SKM-1 (cell line): Measurements from ENCODE around the gene ASTN1.

Source experiments
- DNase-seq: peaks from one replicate; lab custom pipeline; 2025; ENCODE audit not compliant: unreplicated experiment; lab: John Stamatoyannopoulos, UW

ASTN1 gene

GRCh38 chr1:176994931-176995596, 169.4 kb downstream of the ASTN1 start:
- DNase-seq = no peak

DNA sequence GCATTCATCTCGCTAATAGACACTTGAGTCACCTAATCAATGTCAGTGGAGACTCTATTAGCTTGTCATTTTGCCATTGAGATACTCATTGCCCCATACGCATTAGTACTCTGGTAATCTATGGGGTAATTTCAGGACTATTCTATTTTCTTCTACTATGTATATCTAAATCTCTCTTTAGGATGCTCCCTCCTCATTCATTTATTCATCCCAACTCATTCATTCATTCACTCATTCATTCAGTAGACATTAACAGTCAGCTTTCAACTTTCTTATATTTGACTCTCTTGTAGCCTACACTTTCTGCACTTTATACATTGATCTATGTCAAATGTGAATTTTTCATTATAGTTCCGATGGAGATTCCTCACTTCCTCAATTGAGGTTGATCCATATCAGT, 170.9 kb downstream of the ASTN1 start:
- DNase-seq = no peak

DNA sequence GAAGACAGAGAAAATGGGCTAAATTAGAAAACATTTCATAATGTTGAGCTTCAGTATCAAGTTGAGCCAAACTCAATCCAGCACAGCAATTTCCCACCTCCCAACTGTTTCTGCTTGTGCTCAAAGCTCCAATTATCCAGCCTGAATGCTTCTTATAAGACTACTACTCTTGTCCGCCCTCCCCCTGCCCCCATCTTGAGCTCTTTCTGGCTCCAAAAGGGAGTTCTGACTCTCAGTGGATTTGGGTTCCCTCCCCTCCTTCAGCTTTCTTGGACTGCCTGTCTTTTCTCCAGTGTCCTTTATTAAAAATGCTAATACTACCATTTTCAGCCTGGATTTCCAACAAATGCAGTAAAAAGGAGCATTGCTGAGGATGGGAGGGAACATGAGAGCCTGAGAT, 174.8 kb downstream of the ASTN1 start:
- DNase-seq = no peak

GRCh38 chr1:176989023-176989422, 175.5 kb downstream of the ASTN1 start:
- DNase-seq = no peak

- DNase-seq = no peak
Measured at GRCh38 chr1:176987016-176987415, 177.5 kb downstream of the ASTN1 start.

DNA sequence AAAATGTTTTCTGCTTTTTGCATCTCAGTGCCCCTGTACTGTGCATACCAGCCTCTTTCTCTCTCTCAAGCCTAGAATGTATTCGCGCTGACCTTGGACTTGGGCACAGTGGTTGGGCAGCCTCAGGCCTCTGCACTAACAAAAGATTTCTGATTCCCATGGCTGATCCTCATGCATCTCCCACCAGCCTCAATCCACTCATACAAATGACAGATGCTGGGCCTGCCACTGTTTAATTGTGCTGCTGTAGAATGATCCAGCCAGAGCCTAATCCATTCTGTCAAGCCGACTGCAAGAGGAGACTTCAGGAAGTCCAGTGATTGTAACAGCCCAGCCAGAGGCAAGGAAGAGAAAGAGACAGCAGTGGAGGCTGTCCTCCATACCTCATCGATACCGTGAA, 180.8 kb downstream of the ASTN1 start:
- no peak for DNase-seq

DNA sequence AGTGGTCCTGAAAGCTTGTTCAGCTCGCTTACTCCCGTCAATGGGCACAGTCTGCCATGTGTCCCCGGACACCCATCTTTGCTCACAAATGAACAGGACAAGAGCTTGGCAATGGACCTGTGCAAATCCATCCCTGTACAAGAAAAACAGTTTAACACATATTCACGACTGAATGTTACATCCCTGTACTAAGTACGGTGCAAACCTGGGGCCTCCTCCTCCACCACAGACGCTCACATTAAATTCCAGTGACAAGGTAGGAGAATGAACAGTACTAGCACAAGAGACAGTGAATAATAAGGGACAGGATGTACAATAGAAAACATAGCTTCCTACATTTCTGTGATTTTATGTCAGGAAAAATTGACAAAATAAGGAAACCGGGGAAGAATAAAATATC, 187.7 kb downstream of the ASTN1 start:
- DNase-seq = no peak

GRCh38 chr1:176976225-176976624, 188.3 kb downstream of the ASTN1 start:
- DNase-seq = no peak

GRCh38 chr1:176964687-176965086, 199.8 kb downstream of the ASTN1 start:
- no peak for DNase-seq

DNA sequence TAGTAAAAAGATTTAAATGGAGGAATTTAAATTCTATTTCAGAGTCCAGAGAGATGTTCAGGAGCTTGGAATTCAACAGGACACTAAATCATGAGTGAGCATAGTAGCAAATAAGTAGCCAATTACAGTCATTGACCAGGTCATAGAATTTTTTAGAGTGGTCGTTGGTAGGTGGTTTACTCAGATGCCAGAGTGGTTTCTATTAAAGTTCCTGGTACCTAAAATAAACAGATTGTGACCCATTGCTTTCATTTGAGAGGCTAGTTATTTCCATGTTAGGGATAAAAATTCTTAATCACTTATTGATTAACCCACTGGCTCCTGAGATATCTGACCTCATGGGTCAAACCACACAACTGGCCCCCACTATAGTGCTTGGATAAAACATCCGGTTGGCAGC, 201.3 kb downstream of the ASTN1 start:
- DNase-seq = no peak

DNA sequence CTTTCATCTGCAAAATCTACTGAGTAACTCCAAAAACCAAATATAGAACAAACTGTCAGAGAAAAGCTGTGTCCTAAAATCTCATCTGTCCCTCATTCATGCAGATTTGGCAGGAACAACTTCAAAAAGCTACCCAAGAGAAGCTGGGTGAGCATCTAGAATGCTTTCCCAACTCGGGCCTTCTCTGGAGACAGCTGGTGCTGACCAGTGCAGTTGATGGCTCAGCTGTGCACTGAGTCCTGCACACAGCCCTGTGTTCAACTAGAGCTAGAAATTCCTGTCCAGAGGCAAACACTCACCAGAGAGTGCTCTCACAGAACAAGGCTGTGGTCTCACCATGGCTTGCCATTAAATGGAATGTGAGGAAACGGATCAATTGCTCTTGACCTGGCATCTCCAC, 202.8 kb downstream of the ASTN1 start:
- DNase-seq = no peak

DNA sequence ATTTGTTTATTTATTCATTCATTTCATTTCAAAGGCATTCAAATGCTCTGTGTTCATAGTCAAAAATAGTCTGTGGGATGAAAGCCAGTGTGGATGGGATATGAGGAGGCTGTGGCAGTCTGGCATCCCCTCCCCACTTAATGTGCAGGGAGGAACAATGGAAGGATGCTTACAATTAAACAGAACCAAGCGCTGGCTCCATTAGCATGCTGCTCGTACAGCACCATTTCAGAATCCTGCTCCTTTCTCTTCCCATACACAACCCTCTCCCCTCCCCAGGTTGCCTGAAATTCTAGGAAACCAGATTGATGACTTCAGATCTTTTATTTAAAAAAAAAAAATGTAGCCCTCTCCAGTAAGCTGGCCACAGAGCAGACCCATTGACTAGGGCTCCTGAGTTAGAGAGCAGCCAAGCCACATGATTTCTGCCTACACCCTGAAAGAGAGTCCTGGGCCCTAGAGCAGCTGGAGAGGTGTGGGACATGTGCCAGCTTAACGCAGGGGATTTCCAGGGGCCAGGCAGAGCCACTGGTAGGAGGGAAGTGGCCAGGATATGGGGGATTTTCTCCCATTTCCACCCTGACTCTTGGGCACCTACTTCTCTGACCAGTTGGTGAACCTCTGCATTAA, 205.2 kb downstream of the ASTN1 start:
- no peak for DNase-seq

DNA sequence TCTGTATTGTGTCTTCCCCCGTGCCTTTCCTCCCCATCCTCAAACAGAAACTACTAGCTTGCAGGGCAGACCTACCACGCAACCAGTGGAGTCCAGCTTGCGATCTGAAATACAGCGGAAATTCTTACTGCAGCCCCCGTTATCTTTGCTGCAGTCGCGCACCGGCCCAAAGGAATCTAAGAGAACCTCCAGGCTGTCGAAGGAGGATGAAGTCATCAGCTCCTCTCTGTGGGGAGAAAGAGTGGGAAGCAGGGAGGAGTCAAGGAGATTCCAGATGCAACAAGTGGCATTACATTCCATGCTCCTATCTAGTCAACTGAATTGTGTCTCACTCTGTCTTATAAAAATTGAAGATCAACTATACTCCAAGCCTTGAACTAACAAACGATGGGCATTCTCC, 206.9 kb downstream of the ASTN1 start:
- no peak for DNase-seq

- DNase-seq = no peak
Measured at GRCh38 chr1:176954242-176954641, 210.3 kb downstream of the ASTN1 start.

DNA sequence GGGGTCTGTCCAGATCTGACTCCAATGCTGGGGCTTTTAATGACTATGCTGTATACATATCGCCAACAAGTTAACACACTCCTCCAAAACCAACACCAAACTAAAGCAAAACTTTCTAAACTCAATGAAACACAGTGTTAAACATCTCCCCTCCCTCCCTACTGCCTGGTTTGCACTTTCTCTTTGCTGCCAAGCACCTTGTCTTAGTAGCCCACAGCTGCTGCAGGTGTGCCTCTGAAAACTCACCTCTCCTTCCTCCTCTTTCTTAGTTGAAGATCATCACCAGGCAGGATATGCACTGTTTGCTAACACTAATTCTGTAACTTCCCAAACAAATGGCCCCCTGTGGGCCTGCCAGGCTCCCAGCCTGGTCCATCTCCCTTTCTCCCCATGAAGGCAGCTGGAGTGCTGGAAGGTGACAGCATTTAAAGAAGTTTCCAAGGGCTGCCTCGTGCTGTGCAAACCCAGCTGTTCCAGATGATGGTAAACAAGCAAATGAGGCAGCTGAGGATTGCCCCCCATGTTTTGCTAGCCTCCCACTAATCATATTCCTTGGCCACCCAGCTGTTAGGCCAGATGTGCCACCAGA, 213.7 kb downstream of the ASTN1 start:
- no peak for DNase-seq

DNA sequence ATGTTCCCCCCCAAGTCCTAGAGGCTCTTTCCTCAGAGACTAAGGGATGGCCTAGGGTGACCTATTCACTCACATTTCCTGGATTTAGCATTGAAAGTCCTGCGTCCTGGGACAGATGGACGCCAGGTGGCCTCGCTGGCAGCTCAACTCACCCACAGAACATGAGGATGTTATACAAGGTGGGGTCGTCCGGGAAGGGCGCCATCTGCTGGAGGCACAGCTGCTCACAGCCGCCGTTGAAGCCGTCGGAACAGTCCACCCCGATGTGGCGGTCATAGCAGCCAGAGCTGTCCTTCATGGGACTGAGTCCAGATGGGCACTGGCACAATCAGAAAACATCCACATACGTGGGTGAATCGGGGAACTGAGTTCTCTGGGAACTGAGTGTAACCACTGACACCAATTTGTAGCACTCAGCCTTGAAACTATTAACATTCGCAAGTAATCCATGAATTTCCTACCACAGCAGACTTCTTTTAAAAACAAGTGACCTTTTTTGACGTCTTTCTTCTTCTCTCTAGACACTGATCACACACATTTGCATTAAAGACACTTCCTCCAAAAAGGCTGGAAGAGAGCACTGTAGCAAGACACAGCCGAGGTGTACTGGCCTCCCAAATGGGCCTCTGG, 215.4 kb downstream of the ASTN1 start:
- peak; percentile 9 for DNase-seq

DNA sequence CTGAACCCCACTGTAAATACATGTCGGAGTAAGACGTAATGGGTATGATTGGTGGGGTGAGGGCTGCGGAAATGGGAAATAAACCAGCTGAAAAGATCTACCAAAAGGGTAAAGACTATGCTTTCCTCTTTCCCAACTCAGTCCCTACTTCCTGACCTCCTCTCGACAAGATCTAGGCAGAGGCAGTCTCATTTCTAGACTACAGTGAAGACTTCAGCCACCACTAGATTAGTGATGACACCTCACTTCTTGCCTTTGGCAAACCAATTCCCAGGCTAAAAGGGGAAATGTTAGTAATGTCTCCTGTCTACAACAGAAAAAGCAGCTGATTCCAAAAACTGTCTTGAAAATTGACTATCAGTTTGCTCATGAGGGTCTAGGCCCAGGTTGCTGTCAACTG, 219.9 kb downstream of the ASTN1 start:
- DNase-seq = no peak

GRCh38 chr1:176943783-176944182, 220.7 kb downstream of the ASTN1 start:
- DNase-seq = no peak

- DNase-seq = no peak
Measured at GRCh38 chr1:176942346-176942745, 222.2 kb downstream of the ASTN1 start.

GRCh38 chr1:176939993-176940392, 224.5 kb downstream of the ASTN1 start:
- DNase-seq = no peak

DNA sequence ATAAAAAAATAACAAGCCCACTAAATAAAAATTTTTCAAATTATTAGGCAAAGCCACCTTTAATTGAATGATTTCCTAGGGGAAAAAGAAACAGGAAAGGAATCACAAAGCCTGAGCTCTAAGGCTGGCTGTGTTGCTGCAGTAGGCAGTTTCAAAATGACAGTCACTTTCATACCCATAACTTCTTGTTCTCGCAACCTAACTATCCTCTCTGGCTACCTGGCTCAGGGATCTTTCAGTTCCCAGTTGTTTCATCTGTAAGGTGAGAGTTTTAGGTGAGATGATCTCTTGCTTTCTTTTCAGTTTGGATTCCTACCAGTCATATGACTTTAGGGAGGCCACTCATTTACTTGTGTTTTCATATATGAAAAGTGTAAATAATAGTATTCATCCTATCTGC, 226.1 kb downstream of the ASTN1 start:
- DNase-seq = no peak

DNA sequence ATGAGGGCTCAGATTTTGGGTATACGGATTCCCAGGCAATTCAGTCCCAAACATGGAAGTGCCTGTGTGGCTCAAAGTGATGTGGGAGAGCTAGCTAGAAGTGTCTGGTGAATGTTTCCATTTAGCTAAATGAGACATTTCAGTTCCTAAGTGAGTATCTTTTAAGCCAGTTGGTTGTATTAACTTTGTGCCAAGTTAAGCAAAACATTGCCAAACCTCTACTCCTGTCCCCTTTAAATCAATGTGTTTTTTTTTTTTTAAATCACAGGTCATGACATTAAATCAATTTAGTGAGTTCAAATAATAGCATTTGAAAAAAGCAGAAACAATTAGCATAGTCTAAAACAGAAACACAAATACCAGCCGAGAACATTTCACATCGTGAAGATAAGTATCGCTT, 230.1 kb downstream of the ASTN1 start:
- DNase-seq = no peak
